AG04450 (cell line): ENCODE results near the gene ATP8A2. TPM values are rescaled to one million over a fixed set of nuclear protein-coding genes. Genes with fewer than 3 reads are reported as not detected.

Source experiments
- CTCF ChIA-PET: fragments of 300-600, 350-600 bp; formaldehyde crosslinking; extraction: SDS; loops from one replicate; lab custom pipeline; 2022; ENCODE audit warnings: antibody characterized with exemption, inconsistent platforms; lab: Charles Lee
- POLR2A ChIA-PET: fragments of 350-600 bp; formaldehyde crosslinking; extraction: SDS; loops from one replicate; lab custom pipeline; 2021; ENCODE audit warnings: antibody characterized with exemption, inconsistent platforms; lab: Yijun Ruan, JAX
- DNase-seq: peaks from one replicate; pipeline ENCODE4 v3.0.0-alpha.2; 2011; ENCODE audit warnings: low read depth, low spot score
- H3K27ac ChIP-seq: one replicate; pipeline ENCODE4 v1.5.1; 2012; ENCODE audit warnings: low read depth, low read length, control low read depth
- H3K27me3 ChIP-seq: one replicate; pipeline ENCODE4 v1.6.0; 2012; ENCODE audit warnings: low read length; ENCODE audit not compliant: control insufficient read depth, insufficient read depth
- H3K4me3 ChIP-seq: 2 replicates; pipeline ENCODE4 v1.5.1; 2011; ENCODE audit warnings: mild to moderate bottlenecking, low read depth, low read length, control low read depth
- H3K9me3 ChIP-seq: 2 replicates; pipeline ENCODE4 v1.5.1; 2012; ENCODE audit warnings: low read length; ENCODE audit not compliant: control insufficient read depth, insufficient read depth
- CTCF ChIP-seq: IDR thresholded peaks from 2 replicates; pipeline ENCODE4 v1.5.1; 2011; ENCODE audit warnings: low read depth, low read length, control low read depth, inconsistent platforms
- polyA minus RNA-seq: library from RNA; depleted of rRNA, polyadenylated mRNA; stranded (reverse); fragments of >200 nt; gene quantifications from 2 replicates; pipeline ENCODE4 v1.2.3, GENCODE V29; 2011; rRNA and poly(A)+ RNA removed
- polyA plus RNA-seq: library from polyadenylated mRNA; depleted of rRNA; stranded (reverse); fragments of >200 nt; gene quantifications from 2 replicates; pipeline ENCODE4 v1.2.3, GENCODE V29; 2011; rRNA removed

The ATP8A2 gene
- polyA plus RNA-seq (0.19 and 0.20 TPM in 2 replicates), polyA minus RNA-seq (0.23 and 0.35 TPM in 2 replicates)

GRCh38 chr13:25371875-25372283 lies at the start of gene ATP8A2:
ATP8A2 (plus strand) TSS chr13:25371974; CDS start chr13:25372213, 239 bp downstream.
- DNase-seq = no peak
- peak within 1 kb of the TSS; percentile 40 for H3K4me3 ChIP-seq
- no peak for TF ChIP-seq CTCF
- H3K27ac ChIP-seq = no peak within 1 kb of the TSS
- CTCF ChIA-PET = interaction anchor here (0.7 kb wide), 1 partner anchor 264 kb away, joined by 3 read pairs; no protein-coding TSS in a partner anchor
- POLR2A ChIA-PET = no interaction called here
- H3K27me3 ChIP-seq = peaks cover 46% of the 10 kb centered on the region
- no peaks in the 10 kb centered on the region; the same call in 1 of the 2 replicates for H3K9me3 ChIP-seq

GRCh38 chr13:25324100-25324499 lies 47.7 kb upstream of the ATP8A2 start:
- DNase-seq = no peak

GRCh38 chr13:25329706-25330105 lies 42.1 kb upstream of the ATP8A2 start:
- Histone ChIP-seq H3K27ac (no peak overlapping the region), H3K9me3 (no peaks in the 10 kb centered on the region), H3K4me3 (no peak overlapping the region), H3K27me3 (no peaks in the 10 kb centered on the region)
- ChIA-PET POLR2A (no interaction called here), CTCF (interaction anchor here (1.3 kb wide), 1 partner anchor 42 kb away, joined by 12 read pairs; no protein-coding TSS in a partner anchor)
- DNase-seq = no peak
- no peak for TF ChIP-seq CTCF

More at GRCh38 chr13:25324100-25324499, 47.7 kb upstream of the ATP8A2 start:
- Histone ChIP-seq H3K9me3 (no peaks in the 10 kb centered on the region), H3K4me3 (no peak overlapping the region), H3K27ac (no peak overlapping the region), H3K27me3 (no peaks in the 10 kb centered on the region)
- POLR2A ChIA-PET = no interaction called here
- no peak for TF ChIP-seq CTCF
- CTCF ChIA-PET = interaction anchor here (0.7 to 4.0 kb wide), 4 partner anchors 17 to 1159 kb away, joined by 3 to 27 read pairs (median 3); partner anchors contain the start of gene MTMR6

- Histone ChIP-seq H3K27me3 (no peaks in the 10 kb centered on the region), H3K4me3 (no peak overlapping the region), H3K9me3 (no peaks in the 10 kb centered on the region), H3K27ac (no peak overlapping the region)
- TF ChIP-seq CTCF = no peak
- DNase-seq = no peak
- ChIA-PET POLR2A (no interaction called here), CTCF (interaction anchor here (1.3 kb wide), 1 partner anchor 43 kb away, joined by 12 read pairs; no protein-coding TSS in a partner anchor)
Observed at GRCh38 chr13:25330541-25330940, 41.2 kb upstream of the ATP8A2 start.

GRCh38 chr13:25335856-25336255 lies 35.9 kb upstream of the ATP8A2 start:
- TF ChIP-seq CTCF = no peak
- Histone ChIP-seq H3K27me3 (no peaks in the 10 kb centered on the region), H3K4me3 (no peak overlapping the region), H3K27ac (no peak overlapping the region), H3K9me3 (no peaks in the 10 kb centered on the region)
- no peak for DNase-seq
- ChIA-PET POLR2A (interaction anchor here (0.7 kb wide), 1 partner anchor 9 kb away, joined by 3 read pairs; no protein-coding TSS in a partner anchor), CTCF (interaction anchor here (1.2 to 2.7 kb wide), 2 partner anchors 39 to 48 kb away, joined by 3 to 13 read pairs; no protein-coding TSS in a partner anchor)
